K562 (cell line): ENCODE data around the gene CDYL. TPM values are rescaled to one million over a fixed set of nuclear protein-coding genes. Genes with fewer than 3 reads are reported as not detected.

ENCODE experiments used
- ATAC-seq: fragments of 200-7000 bp; cut with Tn5 transposase; 3 replicates; pipeline ENCODE4 v1.9.1; 2020; ENCODE audit warnings: moderate library complexity
- BruUV-seq: library from RNA; stranded (reverse); fragments of 400-500 nt; replicated peaks from 2 replicates; lab custom pipeline; 2021; lab: Mats Ljungman, UMichigan
- CTCF ChIA-PET: fragments of 300-600 bp; formaldehyde crosslinking; extraction: SDS; loops from one replicate; lab custom pipeline; 2021; ENCODE audit warnings: low intra/inter-chr PET ratio; lab: Yijun Ruan, JAX
- POLR2A ChIA-PET: fragments of 300-600, 350-650 bp; sonication (Branson Sonifier 250); formaldehyde crosslinking; extraction: SDS; loops from one replicate; lab custom pipeline; 2021; ENCODE audit warnings: antibody characterized with exemption, inconsistent platforms; lab: Yijun Ruan, JAX
- DNase-seq, 4 experiments: peaks; one replicate each; pipeline versions ENCODE4 v3.0.0 to v3.0.0-alpha.2; 2011 to 2018; ENCODE audit warnings: low spot score in 3 of 4, mixed read lengths in 3 of 4; ENCODE audit errors: extremely low read depth in 1 of 4
- FAIRE-seq: peaks from 2 replicates; lab custom pipeline; 2011; peaks lifted over from hg19 to GRCh38; lab: Jason Lieb, UNC
- H2AFZ ChIP-seq: 2 replicates; pipeline ENCODE4 v1.6.0; 2011; ENCODE audit warnings: low read depth, low read length, control low read depth, inconsistent platforms
- H3K27ac ChIP-seq: fragments of 200-600 bp; 3 replicates; pipeline ENCODE4 v1.8.0; 2011; ENCODE audit warnings: low read depth, mild to moderate bottlenecking, control low read depth, inconsistent platforms, low read length, moderate library complexity, mixed read lengths; ENCODE audit errors: extremely low read depth
- H3K27me3 ChIP-seq, 2 experiments: fragments of 300-600 bp in 1 of 2; 2 replicates in 1 of 2; 3 replicates in 1 of 2; pipeline versions ENCODE4 v1.6.0 to v1.8.0; 2011; ENCODE audit warnings: inconsistent platforms in 2 of 2, low read length in 2 of 2, mild to moderate bottlenecking in 1 of 2, mixed read lengths in 1 of 2, moderate library complexity in 1 of 2; ENCODE audit not compliant: control insufficient read depth in 2 of 2, insufficient read depth in 2 of 2
- H3K36me3 ChIP-seq: fragments of 300-600 bp; 3 replicates; pipeline ENCODE4 v1.8.0; 2011; ENCODE audit warnings: mild to moderate bottlenecking, low read length, inconsistent platforms; ENCODE audit not compliant: control insufficient read depth, insufficient read depth
- H3K4me1 ChIP-seq, 2 experiments: fragments of 200-600 bp in 1 of 2; replicated peaks in 1 of 2; 2 replicates in 1 of 2; 3 replicates in 1 of 2; pipeline versions ENCODE4 v1.5.1 to v1.8.0; 2011; ENCODE audit warnings: inconsistent platforms in 2 of 2, low read length in 2 of 2, mild to moderate bottlenecking in 1 of 2, mixed read lengths in 1 of 2, moderate library complexity in 1 of 2; ENCODE audit not compliant: control insufficient read depth in 2 of 2, insufficient read depth in 2 of 2
- H3K4me2 ChIP-seq: 2 replicates; pipeline ENCODE4 v1.6.1; 2011; ENCODE audit warnings: low read length, control low read depth, inconsistent platforms, mixed read lengths; ENCODE audit not compliant: insufficient read depth
- H3K4me3 ChIP-seq: fragments of 200-600 bp; sonication (generic), shearing (Covaris generic); 2 replicates; pipeline ENCODE4 v1.5.1; 2016; ENCODE audit warnings: control low read depth, inconsistent platforms
- H3K79me2 ChIP-seq: fragments of 200-600 bp; 3 replicates; pipeline ENCODE4 v1.8.0; 2011; ENCODE audit warnings: low read length, inconsistent platforms; ENCODE audit not compliant: control insufficient read depth, insufficient read depth
- H3K9ac ChIP-seq, 2 experiments: 2 replicates each; pipeline versions ENCODE4 v1.6.0 to v1.6.1; 2011; ENCODE audit warnings: low read depth in 2 of 2, low read length in 2 of 2, control low read depth in 1 of 2, inconsistent platforms in 1 of 2, mild to moderate bottlenecking in 1 of 2, mixed read lengths in 1 of 2; ENCODE audit not compliant: insufficient read depth in 1 of 2
- H3K9me1 ChIP-seq: one replicate; pipeline ENCODE4 v1.6.0; 2011; ENCODE audit warnings: inconsistent platforms, mild to moderate bottlenecking, low read length, moderate library complexity; ENCODE audit not compliant: control insufficient read depth, insufficient read depth
- H3K9me3 ChIP-seq: replicated peaks from 2 replicates; pipeline ENCODE4 v1.5.1; 2011; ENCODE audit warnings: low read depth, low read length, inconsistent platforms; ENCODE audit not compliant: control insufficient read depth, insufficient read depth
- H4K20me1 ChIP-seq: replicated peaks from 2 replicates; pipeline ENCODE4 v1.6.1; 2011; ENCODE audit warnings: low read length, inconsistent platforms, mixed read lengths; ENCODE audit not compliant: control insufficient read depth, insufficient read depth
- CC2D1A ChIP-seq: fragments of 450-650 bp; IDR thresholded peaks from 2 replicates; pipeline ENCODE4 v1.6.1; 2017; ENCODE audit warnings: mild to moderate bottlenecking
- CCNT2 ChIP-seq: IDR thresholded peaks from 2 replicates; pipeline ENCODE4 v1.6.1; 2011; ENCODE audit warnings: borderline replicate concordance, low read depth, mild to moderate bottlenecking, moderate library complexity, mixed read lengths, low read length; ENCODE audit not compliant: insufficient read length; ENCODE audit errors: extremely low read depth
- CEBPZ ChIP-seq: fragments of 150-350 bp; IDR thresholded peaks from 2 replicates; pipeline ENCODE4 v1.6.1; 2014; ENCODE audit warnings: low read depth, mild to moderate bottlenecking, low read length, borderline replicate concordance
- GTF2E2 ChIP-seq: fragments of 200-800 bp; sonication (Bioruptor generic); IDR thresholded peaks from 2 replicates; pipeline ENCODE4 v1.6.1; 2016; ENCODE audit warnings: missing genetic modification characterization, missing compliant biosample characterization
- HDAC2 ChIP-seq: fragments of 450-650 bp; IDR thresholded peaks from 2 replicates; pipeline ENCODE4 v1.6.1; 2016; ENCODE audit warnings: mild to moderate bottlenecking
- MYNN ChIP-seq, 2 experiments: sonication (generic); formaldehyde crosslinking in 1 of 2; IDR thresholded peaks; 2 replicates each; pipeline versions ENCODE4 v1.5.0 to v1.6.1; 2016 to 2020; ENCODE audit warnings: antibody characterized with exemption in 1 of 2, missing genetic modification reagents in 1 of 2
- NR4A1 ChIP-seq, 2 experiments: fragments of 250-450 bp in 1 of 2; fragments of 450-650 bp in 1 of 2; sonication (Bioruptor Pico) in 1 of 2; IDR thresholded peaks; 2 replicates each; pipeline versions ENCODE4 v1.4.0 to v1.6.1; 2016 to 2020; ENCODE audit warnings: mild to moderate bottlenecking in 2 of 2, missing compliant biosample characterization in 1 of 2, missing genetic modification characterization in 1 of 2, moderate library complexity in 1 of 2
- ZBTB1 ChIP-seq: sonication (generic); formaldehyde crosslinking; IDR thresholded peaks from 2 replicates; pipeline ENCODE4 v1.8.1; 2023; ENCODE audit warnings: missing genetic modification reagents, low read depth, mild to moderate bottlenecking, borderline replicate concordance
- ZNF197 ChIP-seq: fragments of 200-800 bp; sonication (Bioruptor generic); IDR thresholded peaks from 2 replicates; pipeline ENCODE4 v1.6.1; 2016; ENCODE audit warnings: low read depth, missing genetic modification characterization, missing compliant biosample characterization
- ZNF316 ChIP-seq: fragments of 450-650 bp; IDR thresholded peaks from 2 replicates; pipeline ENCODE4 v1.6.1; 2016
- ZNF77 ChIP-seq: fragments of 250-450 bp; sonication (Bioruptor Pico); IDR thresholded peaks from 2 replicates; pipeline ENCODE4 v1.5.0; 2020
- WGBS: fragments of 100-300 bp; shearing (Covaris generic); methylation state at CpG from one replicate; pipeline ENCODE4 v1.1.6; 2016; ENCODE audit warnings: low coverage, mixed read lengths; ENCODE audit not compliant: insufficient coverage; ENCODE audit errors: missing lambda C conversion rate; 5-methylcytosine and 5-hydroxymethylcytosine counted together
- in situ Hi-C: fragments of 300-500 bp; cut with MboI; formaldehyde crosslinking; loops from 4 replicates; pipeline ENCODE4 v1.15.0; 2018; ENCODE audit warnings: inconsistent platforms, mixed read lengths
- intact Hi-C: fragments of 100-400 bp; cut with micrococcal nuclease; formaldehyde crosslinking; loops from 2 replicates; pipeline ENCODE4 v1.14.2; 2022
- polyA plus RNA-seq, 8 experiments: library from polyadenylated mRNA; depleted of rRNA in 4 of 8; stranded (reverse) in 5 of 8; unstranded in 3 of 8; fragments of >200 nt; fragmentation: Nextera tagmentation in 2 of 8; fragmentation: Illumina TruSeq in 1 of 8; extraction: Ambion mirVana in 2 of 8; extraction: Trizol in 1 of 8; gene quantifications; 2 replicates each; pipeline versions ENCODE4 v1.2.1 to v1.2.3, GENCODE V29; 2011 to 2014; ENCODE audit warnings: inconsistent platforms in 1 of 8, missing spikeins in 1 of 8
- total RNA-seq, 7 experiments: library from RNA; depleted of rRNA in 6 of 7; stranded (reverse); fragments of >200 nt in 6 of 7; fragmentation: Illumina TruSeq in 2 of 7; extraction: Trizol in 2 of 7; gene quantifications; 2 replicates each; pipeline versions ENCODE4 v1.2.1 to v1.2.3, GENCODE V29; 2011 to 2021; ENCODE audit warnings: low replicate concordance in 1 of 7

CDYL gene
- total and polyA plus RNA-seq, 9 of the 15 experiments (the other 6 are each of a cell fraction or from before 2014, with no cell fraction given) = 8.1 to 45.8 (median 40.8) TPM

- FAIRE-seq (no peak), ATAC-seq (no peak), DNase-seq (no peak)
- Histone ChIP-seq H3K4me2 (no peak overlapping the region), H4K20me1 (no peaks in the 10 kb centered on the region; the same call in 1 of the 2 replicates), H3K36me3 (no peaks in the 10 kb centered on the region; the same call in 2 of the 3 replicates), H3K4me3 (no peak overlapping the region), H2AFZ (no peak overlapping the region), H3K27me3 (no peaks in the 10 kb centered on the region; a peak in 1 of 5 replicates), H3K27ac (no peak overlapping the region), H3K4me1 (peaks cover 6 to 10% of the 10 kb centered on the region in 2 experiments; a peak in 4 of 5 replicates), H3K9ac (no peak overlapping the region), H3K9me3 (peaks cover 11% of the 10 kb centered on the region), H3K79me2 (peaks cover 14% of the 10 kb centered on the region), H3K9me1 (no peaks in the 10 kb centered on the region)
- 9% methylated on average over 7 of the region's 7 CpGs for WGBS
- TF ChIP-seq ZBTB1 (CRISPR knock-in tag) = no peak
- BruUV-seq = no TSS peak
- POLR2A ChIA-PET = no interaction called here
- intact Hi-C loops = no loop called here
- in situ Hi-C loops = no loop called here
- CTCF ChIA-PET = no interaction called here
Observed at GRCh38 chr6:4773181-4773580, 3.0 kb upstream of the CDYL start.

GRCh38 chr6:4774296-4774695 is 1.9 kb upstream of the CDYL start:
- POLR2A ChIA-PET = interaction anchor here (0.6 kb wide), 1 partner anchor 328 kb away, joined by 3 read pairs; no protein-coding TSS in a partner anchor
- H3K9me3 ChIP-seq = peaks cover 18% of the 10 kb centered on the region
- H3K4me3 ChIP-seq = no peak overlapping the region
- 66% methylated on average over 6 of the region's 6 CpGs for WGBS
- no peak overlapping the region for H3K4me2 ChIP-seq
- H2AFZ ChIP-seq = no peak overlapping the region
- peaks cover 25% of the 10 kb centered on the region for H3K79me2 ChIP-seq
- H3K9me1 ChIP-seq = no peaks in the 10 kb centered on the region
- peaks cover 10 to 12% of the 10 kb centered on the region in 2 experiments; a peak in 4 of 5 replicates for H3K4me1 ChIP-seq
- H3K36me3 ChIP-seq = no peaks in the 10 kb centered on the region; the same call in 2 of the 3 replicates
- no peak overlapping the region for H3K9ac ChIP-seq
- CTCF ChIA-PET = no interaction called here
- H4K20me1 ChIP-seq = no peaks in the 10 kb centered on the region; the same call in 1 of the 2 replicates
- in situ Hi-C loops = no loop called here
- H3K27me3 ChIP-seq = no peaks in the 10 kb centered on the region; a peak in 1 of 5 replicates
- ATAC-seq (no peak), DNase-seq (no peak), FAIRE-seq (no peak)
- no peak overlapping the region for H3K27ac ChIP-seq
- BruUV-seq = no TSS peak
- intact Hi-C loops = no loop called here
- TF ChIP-seq ZNF197 (no peak), GTF2E2 (tag) (no peak), ZNF77 (no peak), NR4A1 (CRISPR knock-in tag; IDR thresholded peaks at IDR 0.05) (no peak), NR4A1 (tag; IDR thresholded peaks at IDR 0.05) (no peak), CC2D1A (no peak), HDAC2 (no peak), MYNN (IDR thresholded peaks at IDR 0.05) (no peak), MYNN (CRISPR knock-in tag; IDR thresholded peaks at IDR 0.05) (no peak), CEBPZ (no peak), ZNF316 (no peak), CCNT2 (no peak)
